AG04449 (cell line): Measurements from ENCODE around the gene GRID1.

Experiments
- CTCF ChIA-PET: fragments of 350-600 bp; formaldehyde crosslinking; extraction: SDS; loops from one replicate; lab custom pipeline; 2021; ENCODE audit warnings: antibody characterized with exemption; lab: Yijun Ruan, JAX
- POLR2A ChIA-PET: fragments of 400-600, 350-600 bp; formaldehyde crosslinking; extraction: SDS; loops from one replicate; lab custom pipeline; 2020; ENCODE audit warnings: antibody characterized with exemption, inconsistent platforms; lab: Yijun Ruan, JAX
- DNase-seq: peaks from one replicate; pipeline ENCODE4 v3.0.0-alpha.2; 2010; ENCODE audit warnings: low read depth, low spot score
- H3K4me3 ChIP-seq: 2 replicates; pipeline ENCODE4 v1.5.1; 2011; ENCODE audit warnings: low read depth, mild to moderate bottlenecking, control low read depth, low read length
- TF ChIP-seq, protein P1 (sequence below): IDR thresholded peaks from one replicate; pipeline ENCODE4 v1.5.1; 2011; ENCODE audit warnings: mild to moderate bottlenecking, moderate library complexity, low read length, control low read depth, inconsistent platforms; ENCODE audit not compliant: insufficient read depth; ENCODE audit errors: missing control alignments

The GRID1 gene

DNA sequence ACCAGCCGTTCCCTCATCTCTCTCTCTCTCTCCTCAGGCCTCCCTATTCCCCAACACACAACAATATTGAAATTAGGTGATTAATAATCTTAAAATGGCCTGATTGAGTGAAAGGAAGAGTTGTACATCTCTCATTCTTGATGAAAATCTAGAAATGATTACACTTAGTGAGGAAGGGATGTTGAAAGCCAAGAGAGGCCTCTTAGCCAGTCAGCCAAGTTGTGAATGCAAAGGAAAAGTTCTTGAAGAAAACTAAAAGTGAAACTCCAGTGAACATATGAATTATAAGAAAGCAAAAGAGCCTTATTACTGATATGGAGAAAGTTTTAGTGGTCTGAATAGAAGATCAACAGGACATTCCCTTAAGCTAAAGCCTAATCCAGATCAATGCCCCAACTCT is 695.1 kb downstream of the GRID1 start:
- no peak overlapping the region for H3K4me3 ChIP-seq
- TF ChIP-seq, protein P1, sequence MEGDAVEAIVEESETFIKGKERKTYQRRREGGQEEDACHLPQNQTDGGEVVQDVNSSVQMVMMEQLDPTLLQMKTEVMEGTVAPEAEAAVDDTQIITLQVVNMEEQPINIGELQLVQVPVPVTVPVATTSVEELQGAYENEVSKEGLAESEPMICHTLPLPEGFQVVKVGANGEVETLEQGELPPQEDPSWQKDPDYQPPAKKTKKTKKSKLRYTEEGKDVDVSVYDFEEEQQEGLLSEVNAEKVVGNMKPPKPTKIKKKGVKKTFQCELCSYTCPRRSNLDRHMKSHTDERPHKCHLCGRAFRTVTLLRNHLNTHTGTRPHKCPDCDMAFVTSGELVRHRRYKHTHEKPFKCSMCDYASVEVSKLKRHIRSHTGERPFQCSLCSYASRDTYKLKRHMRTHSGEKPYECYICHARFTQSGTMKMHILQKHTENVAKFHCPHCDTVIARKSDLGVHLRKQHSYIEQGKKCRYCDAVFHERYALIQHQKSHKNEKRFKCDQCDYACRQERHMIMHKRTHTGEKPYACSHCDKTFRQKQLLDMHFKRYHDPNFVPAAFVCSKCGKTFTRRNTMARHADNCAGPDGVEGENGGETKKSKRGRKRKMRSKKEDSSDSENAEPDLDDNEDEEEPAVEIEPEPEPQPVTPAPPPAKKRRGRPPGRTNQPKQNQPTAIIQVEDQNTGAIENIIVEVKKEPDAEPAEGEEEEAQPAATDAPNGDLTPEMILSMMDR, result no peak
- ChIA-PET CTCF (no interaction called here), POLR2A (no interaction called here)
- DNase-seq, result no peak

DNA sequence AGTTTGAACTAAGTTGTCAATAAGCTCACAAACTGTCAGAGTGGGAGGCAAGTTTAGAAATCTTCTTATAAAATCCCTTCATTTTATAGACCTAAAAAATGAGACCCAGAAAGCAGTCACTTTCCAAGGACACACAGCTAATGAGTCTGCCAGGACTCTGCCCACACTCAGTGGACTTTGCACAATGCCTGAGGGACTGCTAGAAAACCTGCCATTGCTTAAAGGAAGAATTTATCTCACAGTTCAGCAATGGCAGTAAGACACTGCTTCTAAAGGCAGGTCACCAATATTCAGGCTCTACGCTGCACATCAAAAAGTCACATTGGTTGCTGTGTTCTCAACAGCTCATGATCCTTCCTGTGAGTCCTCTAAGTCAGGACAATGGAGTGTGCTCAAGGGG is 698.1 kb downstream of the GRID1 start:
- CTCF ChIA-PET, result no interaction called here
- POLR2A ChIA-PET, result no interaction called here
- TF ChIP-seq, protein P1, result no peak
- no peak for DNase-seq
- H3K4me3 ChIP-seq, result no peak overlapping the region

DNA sequence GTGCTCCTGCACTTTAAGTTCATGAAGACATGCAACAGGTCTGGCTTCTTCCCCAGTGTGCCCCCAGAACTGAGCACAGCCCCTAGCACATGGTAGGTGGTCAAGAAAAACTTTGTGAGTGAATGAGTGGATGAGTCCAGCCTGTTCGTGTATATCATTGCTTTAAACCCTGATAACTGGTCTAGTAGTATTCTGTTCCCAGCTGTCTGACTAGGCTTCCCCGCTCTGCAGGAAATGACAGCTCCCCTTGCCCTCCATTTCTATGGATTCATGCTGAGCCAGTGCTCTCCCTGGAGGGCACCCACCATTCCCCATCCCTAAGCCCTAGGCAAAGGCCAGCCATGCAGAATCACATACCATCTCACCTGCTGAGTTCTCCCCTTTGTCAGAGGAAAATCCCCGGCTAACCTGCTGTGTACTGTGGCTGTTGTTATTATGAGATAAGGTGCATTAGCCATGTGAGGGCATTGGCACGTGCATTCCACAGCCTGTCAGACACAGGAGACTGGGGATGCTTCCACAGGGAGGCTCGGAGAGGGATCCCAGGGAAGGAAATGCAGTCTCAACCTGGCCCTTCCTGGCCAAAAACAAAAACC is 698.9 kb downstream of the GRID1 start:
- DNase-seq, result no peak
- H3K4me3 ChIP-seq, result no peak overlapping the region
- CTCF ChIA-PET, result no interaction called here
- POLR2A ChIA-PET, result no interaction called here
- TF ChIP-seq, protein P1, result no peak

DNA sequence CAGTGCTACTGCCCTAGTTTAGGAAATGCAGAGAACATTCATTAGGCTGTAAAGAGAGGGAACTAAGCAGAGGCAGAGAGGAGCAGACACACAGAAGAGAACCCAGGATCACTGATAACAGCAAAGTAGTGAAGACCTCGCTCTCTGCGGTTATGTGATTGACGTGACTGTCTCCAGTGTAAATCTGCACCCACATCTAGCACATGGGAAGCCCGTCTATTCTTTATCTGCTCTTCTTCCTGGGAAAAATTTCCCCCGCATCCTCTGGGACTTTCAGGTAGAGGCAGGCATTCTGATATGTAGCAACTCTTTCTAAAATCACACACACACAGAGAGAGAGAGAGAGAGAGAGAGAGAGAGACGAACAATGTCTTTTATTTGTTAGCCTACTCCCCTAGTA is 699.6 kb downstream of the GRID1 start:
- POLR2A ChIA-PET, result no interaction called here
- CTCF ChIA-PET, result no interaction called here
- no peak overlapping the region for H3K4me3 ChIP-seq
- TF ChIP-seq, protein P1, result no peak
- DNase-seq, result no peak

DNA sequence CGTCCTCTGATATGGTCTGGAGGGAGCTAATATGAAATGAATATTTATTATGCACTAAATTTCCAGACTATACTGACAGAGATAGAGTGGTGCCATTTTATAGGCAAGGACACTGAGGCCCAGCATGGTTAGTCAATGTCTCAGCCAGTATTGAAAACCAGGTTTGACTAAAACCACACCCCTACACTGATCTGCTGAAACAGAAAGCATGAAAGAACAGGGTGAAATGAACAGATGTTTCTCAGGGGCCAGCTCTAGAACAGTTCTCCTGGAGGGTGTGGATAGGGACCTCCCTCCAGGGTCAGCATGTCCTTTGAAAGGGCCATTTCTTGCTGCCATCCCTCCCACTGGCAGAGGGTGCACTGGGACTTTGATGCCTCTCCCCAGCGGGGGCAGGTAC is 700.5 kb downstream of the GRID1 start:
- ChIA-PET CTCF (no interaction called here), POLR2A (no interaction called here)
- DNase-seq, result no peak
- H3K4me3 ChIP-seq, result no peak overlapping the region
- TF ChIP-seq, protein P1, result no peak

DNA sequence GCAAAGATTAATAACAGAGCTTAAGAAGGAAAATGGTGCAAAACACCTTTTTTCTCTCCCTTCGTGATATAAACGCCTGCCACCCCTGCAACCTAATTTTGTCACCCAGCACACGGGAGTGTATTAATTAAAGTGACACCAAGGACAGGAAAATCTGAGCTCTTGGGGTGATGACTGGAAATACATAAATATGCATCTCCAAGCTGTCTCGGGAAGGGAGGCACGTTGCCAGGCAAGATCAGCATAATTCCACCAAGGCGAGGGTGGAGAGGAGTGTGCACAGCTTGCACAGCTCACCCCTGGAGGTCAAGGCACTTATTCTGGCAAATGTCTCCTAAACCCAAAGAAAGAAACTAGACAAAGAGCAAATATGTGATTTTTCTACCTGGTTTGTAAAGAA is 700.9 kb downstream of the GRID1 start:
- ChIA-PET CTCF (no interaction called here), POLR2A (no interaction called here)
- DNase-seq, result no peak
- TF ChIP-seq, protein P1, result no peak
- no peak overlapping the region for H3K4me3 ChIP-seq
